GM23338 (cell line): ENCODE measurements around the gene KRTAP1-3. TPM values are rescaled to one million over a fixed set of nuclear protein-coding genes. Genes with fewer than 3 reads are reported as not detected.
"Not testable (repeated sequence)": the region's sequence is repeated elsewhere in the genome, so short reads cannot be mapped to it uniquely, and the experiment has no call there.

ENCODE experiments used
- ATAC-seq: fragments of 200-7000 bp; cut with Tn5 transposase; 3 replicates; pipeline ENCODE4 v1.9.1; 2020
- DNase-seq: peaks from one replicate; pipeline ENCODE4 v3.0.0-alpha.2; 2015; ENCODE audit warnings: low spot score
- H2AFZ ChIP-seq: fragments of 200-600 bp; sonication (generic); 2 replicates; pipeline ENCODE4 v1.8.0; 2016; ENCODE audit warnings: antibody characterized with exemption, mild to moderate bottlenecking, moderate library complexity
- H3F3A ChIP-seq: fragments of 200-600 bp; sonication (generic); replicated peaks from 2 replicates; pipeline ENCODE4 v1.8.0; 2017; ENCODE audit warnings: antibody characterized with exemption, mixed run types, low read depth
- H3K27ac ChIP-seq: fragments of 200-600 bp; sonication (generic); 2 replicates; pipeline ENCODE4 v1.6.1; 2016; ENCODE audit warnings: low read depth
- H3K27me3 ChIP-seq: fragments of 200-600 bp; sonication (generic); 2 replicates; pipeline ENCODE4 v1.8.0; 2016; ENCODE audit warnings: mild to moderate bottlenecking, mixed run types, moderate library complexity; ENCODE audit not compliant: insufficient read depth
- H3K36me3 ChIP-seq: fragments of 200-600 bp; sonication (generic); 2 replicates; pipeline ENCODE4 v1.8.0; 2016; ENCODE audit warnings: mild to moderate bottlenecking; ENCODE audit not compliant: insufficient read depth
- H3K4me1 ChIP-seq: fragments of 200-600 bp; sonication (generic); 2 replicates; pipeline ENCODE4 v1.8.0; 2016; ENCODE audit warnings: mild to moderate bottlenecking, moderate library complexity; ENCODE audit not compliant: insufficient read depth
- H3K4me2 ChIP-seq: fragments of 200-600 bp; sonication (generic); 2 replicates; pipeline ENCODE4 v1.7.1; 2017; ENCODE audit warnings: mixed run types
- H3K4me3 ChIP-seq: fragments of 200-600 bp; sonication (generic); 2 replicates; pipeline ENCODE4 v1.6.1; 2016; ENCODE audit warnings: mixed run types
- H3K79me2 ChIP-seq: fragments of 200-600 bp; sonication (generic); replicated peaks from 2 replicates; pipeline ENCODE4 v1.8.0; 2017; ENCODE audit warnings: mild to moderate bottlenecking; ENCODE audit not compliant: insufficient read depth
- H3K9me2 ChIP-seq: fragments of 200-600 bp; sonication (generic); 2 replicates; pipeline ENCODE4 v1.8.0; 2017; ENCODE audit not compliant: insufficient read depth
- H4K20me1 ChIP-seq: fragments of 200-600 bp; sonication (generic); replicated peaks from 2 replicates; pipeline ENCODE4 v1.8.0; 2017; ENCODE audit warnings: mild to moderate bottlenecking; ENCODE audit not compliant: insufficient read depth
- H3K27ac Mint-ChIP-seq: 2 replicates; pipeline ENCODE4 v1.8.0; 2020; ENCODE audit warnings: inconsistent platforms, mild to moderate bottlenecking, moderate library complexity, mixed read lengths
- H3K27me3 Mint-ChIP-seq: 3 replicates; pipeline ENCODE4 v1.8.0; 2022; ENCODE audit warnings: low read depth, mild to moderate bottlenecking, moderate library complexity, mixed read lengths, inconsistent platforms; ENCODE audit not compliant: insufficient read depth, poor library complexity
- H3K36me3 Mint-ChIP-seq: 3 replicates; pipeline ENCODE4 v1.8.0; 2021; ENCODE audit warnings: low read depth, mild to moderate bottlenecking, inconsistent platforms, moderate library complexity, mixed read lengths
- H3K4me1 Mint-ChIP-seq: 3 replicates; pipeline ENCODE4 v1.8.0; 2020; ENCODE audit warnings: mild to moderate bottlenecking, inconsistent platforms, mixed read lengths
- H3K4me3 Mint-ChIP-seq: 3 replicates; pipeline ENCODE4 v1.8.0; 2021; ENCODE audit warnings: moderate library complexity, mild to moderate bottlenecking, inconsistent platforms, mixed read lengths
- H3K9me3 Mint-ChIP-seq: 3 replicates; pipeline ENCODE4 v1.8.0; 2020; ENCODE audit warnings: moderate library complexity, mild to moderate bottlenecking, inconsistent platforms, mixed read lengths
- CREB1 ChIP-seq: fragments of 250-450 bp; sonication (Bioruptor Pico); IDR thresholded peaks from 2 replicates; pipeline ENCODE4 v1.5.0; 2020; ENCODE audit warnings: low read depth, mild to moderate bottlenecking, moderate library complexity
- EZH2 ChIP-seq: fragments of 200-600 bp; sonication (generic); IDR thresholded peaks from one replicate; pipeline ENCODE4 v1.8.0; 2017; ENCODE audit warnings: antibody characterized with exemption, mild to moderate bottlenecking, low read depth; ENCODE audit not compliant: unreplicated experiment
- EZH2phosphoT487 ChIP-seq: fragments of 200-600 bp; sonication (generic); IDR thresholded peaks from one replicate; pipeline ENCODE4 v1.8.1; 2018; ENCODE audit warnings: antibody characterized with exemption; ENCODE audit not compliant: unreplicated experiment
- long read RNA-seq: library from polyadenylated mRNA; unstranded; transcript quantifications from one replicate; pipeline ENCODE4 v2.0.0, GENCODE V29; 2020; ENCODE audit not compliant: unreplicated experiment
- polyA plus RNA-seq: library from polyadenylated mRNA; unstranded; fragments of >200 nt; fragmentation: Nextera tagmentation; extraction: Ambion mirVana; gene quantifications from 2 replicates; pipeline ENCODE4 v1.2.1, GENCODE V29; 2016
- total RNA-seq: library from RNA; depleted of rRNA; stranded (reverse); fragments of >200 nt; shearing (Covaris generic); gene quantifications from 2 replicates; pipeline ENCODE4 v1.2.3, GENCODE V29; 2014; rRNA removed

Gene KRTAP1-3, protein sequence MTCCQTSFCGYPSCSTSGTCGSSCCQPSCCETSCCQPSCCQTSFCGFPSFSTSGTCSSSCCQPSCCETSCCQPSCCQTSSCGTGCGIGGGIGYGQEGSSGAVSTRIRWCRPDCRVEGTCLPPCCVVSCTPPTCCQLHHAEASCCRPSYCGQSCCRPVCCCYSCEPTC
- total RNA-seq: not detected in 2 replicates
- polyA plus RNA-seq: not detected in 2 replicates
- long read RNA-seq: 0 reads

DNA sequence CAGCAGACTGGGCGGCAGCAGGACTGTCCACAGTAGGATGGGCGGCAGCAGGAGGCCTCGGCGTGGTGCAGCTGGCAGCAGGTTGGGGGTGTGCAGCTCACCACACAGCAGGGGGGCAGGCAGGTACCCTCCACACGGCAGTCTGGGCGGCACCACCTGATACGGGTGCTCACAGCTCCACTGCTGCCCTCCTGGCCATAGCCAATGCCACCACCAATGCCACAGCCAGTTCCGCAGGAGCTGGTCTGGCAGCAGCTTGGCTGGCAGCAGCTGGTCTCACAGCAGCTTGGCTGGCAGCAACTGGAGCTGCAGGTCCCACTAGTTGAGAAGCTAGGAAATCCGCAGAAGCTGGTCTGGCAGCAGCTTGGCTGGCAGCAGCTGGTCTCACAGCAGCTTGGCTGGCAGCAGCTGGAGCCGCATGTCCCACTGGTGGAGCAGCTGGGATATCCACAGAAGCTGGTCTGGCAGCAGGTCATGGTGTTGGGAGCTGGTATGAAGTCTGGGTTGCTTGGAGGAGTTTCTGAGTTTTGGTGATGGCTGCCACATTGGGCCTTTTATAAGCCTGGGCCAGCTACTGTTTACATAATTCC lies at the start of gene KRTAP1-3:
Gene KRTAP1-3 (minus strand): TSS at position 529 of the 590 bp plus-strand sequence. CDS start 53 bp downstream, at position 476.
- H3K4me3 Mint-ChIP-seq, H3K27ac ChIP-seq: not testable (repeated sequence)
- H3K4me1 Mint-ChIP-seq: peaks cover 19% of the 10 kb centered on the region

DNA sequence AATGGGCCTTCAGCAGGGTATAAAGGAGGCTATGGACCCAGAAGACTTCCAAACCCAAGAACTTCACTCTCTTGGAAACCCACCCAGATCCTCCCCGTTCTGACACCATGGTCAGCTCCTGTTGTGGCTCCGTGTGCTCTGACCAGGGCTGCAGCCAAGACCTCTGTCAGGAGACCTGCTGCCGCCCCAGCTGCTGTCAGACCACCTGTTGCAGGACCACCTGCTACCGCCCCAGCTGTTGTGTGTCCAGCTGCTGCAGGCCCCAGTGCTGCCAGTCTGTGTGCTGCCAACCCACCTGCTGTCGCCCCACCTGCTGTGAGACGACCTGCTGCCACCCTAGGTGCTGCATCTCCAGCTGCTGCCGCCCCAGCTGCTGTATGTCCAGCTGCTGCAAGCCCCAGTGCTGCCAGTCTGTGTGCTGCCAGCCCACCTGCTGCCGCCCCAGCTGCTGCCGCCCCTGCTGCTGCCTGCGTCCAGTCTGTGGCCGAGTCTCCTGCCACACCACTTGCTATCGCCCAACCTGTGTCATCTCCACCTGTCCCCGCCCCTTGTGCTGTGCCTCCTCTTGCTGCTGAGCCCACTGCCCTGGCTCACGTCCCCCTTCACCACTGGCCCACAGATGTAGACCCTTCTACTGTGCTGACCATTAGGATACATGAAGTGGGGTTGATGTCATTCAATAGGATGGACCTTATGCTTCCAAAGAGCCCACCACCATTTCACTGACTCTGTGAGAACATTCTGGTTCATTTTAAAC lies 49.6 kb upstream of the KRTAP1-3 start, which contains the start of gene KRTAP4-7:
Gene KRTAP4-7 (plus strand): TSS at position 51 of the 757 bp plus-strand sequence. CDS start 57 bp downstream, at position 108.
- H3K9me2 ChIP-seq, H3K4me3 ChIP-seq, H3K9me3 Mint-ChIP-seq, H3K4me1 ChIP-seq, H3K36me3 ChIP-seq, H3K4me2 ChIP-seq, DNase-seq, H3F3A ChIP-seq, H3K27me3 ChIP-seq, H3K27me3 Mint-ChIP-seq, H3K36me3 Mint-ChIP-seq, H3K4me3 Mint-ChIP-seq, H3K27ac Mint-ChIP-seq, H2AFZ ChIP-seq, H3K27ac ChIP-seq, H4K20me1 ChIP-seq, H3K79me2 ChIP-seq, ATAC-seq: not testable (repeated sequence)
- peaks cover 17% of the 10 kb centered on the region for H3K4me1 Mint-ChIP-seq

More for the DNA sequence above, at the start of gene KRTAP1-3:
- H3K36me3 ChIP-seq, H3K27me3 Mint-ChIP-seq, H3K27ac Mint-ChIP-seq, H3K27me3 ChIP-seq, H4K20me1 ChIP-seq, H3K4me3 ChIP-seq, H3K9me3 Mint-ChIP-seq, H3K79me2 ChIP-seq, H3F3A ChIP-seq, H3K4me2 ChIP-seq, H3K9me2 ChIP-seq, ATAC-seq, DNase-seq, H3K36me3 Mint-ChIP-seq, H2AFZ ChIP-seq: not testable (repeated sequence)
- peaks cover 23% of the 10 kb centered on the region for H3K4me1 ChIP-seq

DNA sequence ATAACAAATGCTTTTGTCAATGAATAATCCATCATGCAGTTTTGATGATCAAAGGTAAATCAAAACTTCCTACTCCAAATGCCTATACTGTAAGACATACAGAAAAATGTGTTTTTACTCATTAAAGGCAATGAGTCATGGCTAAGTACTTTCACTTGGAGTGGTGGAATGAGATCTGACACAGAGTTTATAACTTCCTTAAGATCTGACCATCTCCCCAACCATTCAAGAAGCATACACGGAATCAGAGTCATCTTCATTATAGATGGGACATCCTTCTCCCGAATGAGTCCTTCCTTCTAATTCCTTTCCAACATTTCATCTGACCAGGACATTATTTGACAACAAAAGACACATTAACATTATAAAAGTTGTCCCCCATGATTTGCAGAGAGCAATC lies 48.8 kb upstream of the KRTAP1-3 start:
- not testable (repeated sequence) for DNase-seq, H3K4me2 ChIP-seq, H2AFZ ChIP-seq

DNA sequence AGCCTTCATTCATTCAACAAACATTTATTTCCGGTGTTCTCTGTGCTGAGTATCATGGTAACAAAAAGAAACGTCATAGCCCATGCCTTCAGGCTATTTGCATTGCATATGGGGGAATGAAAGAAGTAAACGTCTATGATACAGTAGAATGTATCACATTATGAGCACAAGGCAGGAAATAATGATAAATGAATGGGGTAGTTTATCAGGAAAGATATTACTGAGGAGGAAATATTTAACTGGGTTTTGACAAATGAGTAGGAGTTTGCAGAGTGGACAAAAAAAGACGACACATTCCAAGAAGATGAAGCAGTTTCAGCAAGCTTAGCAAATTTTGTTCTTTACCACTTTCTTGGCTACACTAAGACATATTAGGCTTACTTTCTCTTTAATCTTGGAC lies 48.0 kb upstream of the KRTAP1-3 start:
- H3K4me1 ChIP-seq: no peaks in the 10 kb centered on the region; the same call in 1 of the 2 replicates
- H3K27me3 ChIP-seq: no peaks in the 10 kb centered on the region
- no peak overlapping the region for H3K27ac ChIP-seq
- no peaks in the 10 kb centered on the region for H3K36me3 ChIP-seq
- TF ChIP-seq EZH2phosphoT487 (no peak), EZH2 (no peak), CREB1 (CRISPR knock-in tag) (no peak)
- H3F3A ChIP-seq: no peaks in the 10 kb centered on the region
- no peak for DNase-seq
- Mint-ChIP-seq H3K9me3 (no peaks in the 10 kb centered on the region; the same call in 2 of the 3 replicates), H3K4me3 (no peak overlapping the region), H3K4me1 (peaks cover 16% of the 10 kb centered on the region), H3K27ac (no peak overlapping the region), H3K27me3 (no peaks in the 10 kb centered on the region), H3K36me3 (no peaks in the 10 kb centered on the region; the same call in 2 of the 3 replicates)
- no peak overlapping the region for H2AFZ ChIP-seq
- no peak overlapping the region for H3K4me3 ChIP-seq
- H3K79me2 ChIP-seq: no peaks in the 10 kb centered on the region
- peaks cover 2% of the 10 kb centered on the region; the same call in 1 of the 2 replicates for H3K9me2 ChIP-seq
- ATAC-seq: no peak
- no peaks in the 10 kb centered on the region for H4K20me1 ChIP-seq
- H3K4me2 ChIP-seq: no peak overlapping the region

More for the DNA sequence above, 48.8 kb upstream of the KRTAP1-3 start:
- H3K4me3 ChIP-seq, H3K27ac ChIP-seq, H3K4me1 ChIP-seq, H4K20me1 ChIP-seq, H3K27me3 Mint-ChIP-seq, H3K27me3 ChIP-seq, H3K79me2 ChIP-seq, H3K9me2 ChIP-seq, H3F3A ChIP-seq, H3K9me3 Mint-ChIP-seq, H3K4me3 Mint-ChIP-seq, ATAC-seq, H3K36me3 ChIP-seq, H3K27ac Mint-ChIP-seq, H3K36me3 Mint-ChIP-seq: not testable (repeated sequence)
- peaks cover 17% of the 10 kb centered on the region for H3K4me1 Mint-ChIP-seq
